Ishikawa (cell line): ENCODE data around the gene INHBC.
A peak's percentile ranks its signal among the peaks of the same experiment; 100 is the strongest.

Source experiments
- CEBPB ChIP-seq: IDR thresholded peaks from 2 replicates; pipeline ENCODE4 v1.6.1; 2012
- CREB1 ChIP-seq: IDR thresholded peaks from 2 replicates; pipeline ENCODE4 v1.6.1; 2012; ENCODE audit warnings: low read depth
- EGR1 ChIP-seq: IDR thresholded peaks from 2 replicates; pipeline ENCODE4 v1.6.1; 2012
- EP300 ChIP-seq: IDR thresholded peaks from 2 replicates; pipeline ENCODE4 v1.6.1; 2012; ENCODE audit warnings: borderline replicate concordance
- MAX ChIP-seq: IDR thresholded peaks from 2 replicates; pipeline ENCODE4 v1.6.1; 2012
- NFIC ChIP-seq: IDR thresholded peaks from 2 replicates; pipeline ENCODE4 v1.6.1; 2012
- RAD21 ChIP-seq: IDR thresholded peaks from 2 replicates; pipeline ENCODE4 v1.6.1; 2012; ENCODE audit warnings: low read depth
- REST ChIP-seq: IDR thresholded peaks from 2 replicates; pipeline ENCODE4 v1.6.1; 2012; ENCODE audit warnings: low read depth, mild to moderate bottlenecking
- TAF1 ChIP-seq: IDR thresholded peaks from 2 replicates; pipeline ENCODE4 v1.6.1; 2012; ENCODE audit warnings: low read depth, mild to moderate bottlenecking
- TCF12 ChIP-seq: IDR thresholded peaks from 2 replicates; pipeline ENCODE4 v1.6.1; 2012; ENCODE audit warnings: low read depth
- TEAD4 ChIP-seq: IDR thresholded peaks from 2 replicates; pipeline ENCODE4 v1.6.1; 2012
- USF1 ChIP-seq: IDR thresholded peaks from 2 replicates; pipeline ENCODE4 v1.6.1; 2012
- YY1 ChIP-seq: IDR thresholded peaks from 2 replicates; pipeline ENCODE4 v1.6.1; 2012; ENCODE audit warnings: low read depth
- ZBTB7A ChIP-seq: IDR thresholded peaks from 2 replicates; pipeline ENCODE4 v1.6.1; 2012; ENCODE audit warnings: low read depth

GRCh38 chr12:57454566-57455373, 20.2 kb downstream of the INHBC start, which contains the start of gene INHBE:
- TF ChIP-seq MAX = peak; percentile 82
- TF ChIP-seq TEAD4 = no peak
- peak; percentile 92 for TF ChIP-seq CEBPB
- TF ChIP-seq EGR1 = no peak
- TF ChIP-seq YY1 = 0 out of 2 replicates have a peak, but pooled peaks have one; percentile 17
- no peak for TF ChIP-seq TAF1
- no peak for TF ChIP-seq REST
- TF ChIP-seq EP300 = no peak; the same call in 1 of the 2 replicates
- TF ChIP-seq TCF12 = peak; percentile 80; the same call in 1 of the 2 replicates
- TF ChIP-seq RAD21 = no peak
- TF ChIP-seq USF1 = no peak
- TF ChIP-seq CREB1 = no peak
- TF ChIP-seq NFIC = peak; percentile 33
- no peak; the same call in 1 of the 2 replicates for TF ChIP-seq ZBTB7A
